T47D (cell line): Measurements from ENCODE around the gene TSPAN9.

Experiments used
- DNase-seq, 2 experiments: peaks; one replicate each; pipeline versions ENCODE4 v3.0.0 to v3.0.0-alpha.2; 2011 to 2012; ENCODE audit warnings: low read depth in 1 of 2, low spot score in 1 of 2
- JUND ChIP-seq: IDR thresholded peaks from 2 replicates; pipeline ENCODE4 v1.6.1; 2012; ENCODE audit warnings: low read depth
- in situ Hi-C: cut with HindIII; loops from 2 replicates; pipeline ENCODE4 v1.10.0; 2016; ENCODE audit warnings: low sequenced_read_pairs, low pct_unique_long_range_greater_than_20kb

Gene TSPAN9

DNA sequence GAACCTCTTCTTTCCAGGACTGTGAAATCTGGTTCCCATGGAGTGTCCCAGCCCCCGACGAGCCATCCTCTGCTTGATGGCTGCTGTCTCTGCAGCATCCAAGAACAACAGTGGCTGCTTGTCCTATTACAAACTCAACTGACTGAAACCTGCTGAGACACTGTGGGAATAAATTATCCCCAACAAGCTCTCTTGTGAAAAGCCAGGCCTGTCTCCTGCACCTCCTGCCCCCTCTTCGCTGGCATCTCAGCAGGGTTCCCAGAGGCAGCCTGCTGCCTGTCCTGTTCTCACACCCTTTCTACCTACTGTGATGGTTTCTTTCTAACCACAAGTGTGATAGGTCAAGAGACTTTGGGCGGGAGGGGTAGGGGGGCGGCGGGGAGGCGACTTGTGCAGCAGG lies 180.2 kb downstream of the TSPAN9 start:
- in situ Hi-C loops: no loop called here
- no peak for TF ChIP-seq JUND
- no peak for DNase-seq

DNA sequence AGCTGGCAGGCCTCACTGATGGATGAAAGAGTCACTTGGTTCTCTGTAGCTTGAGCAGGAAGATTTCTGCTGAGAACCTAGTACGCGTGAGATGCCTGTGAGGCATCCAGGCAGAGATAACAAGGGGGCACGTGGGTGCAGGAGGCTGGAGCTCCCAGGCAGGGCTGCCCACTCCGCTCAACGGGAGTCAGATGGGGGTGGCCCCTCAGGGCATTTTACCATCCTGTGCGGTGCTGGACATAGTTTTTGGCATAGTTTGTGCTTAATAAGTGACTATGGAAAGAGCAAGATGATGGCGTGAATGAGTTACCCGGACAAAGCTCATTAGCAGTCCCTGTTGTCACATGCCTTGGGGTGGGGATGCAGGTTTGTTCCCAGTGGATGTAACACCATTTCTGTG lies 182.8 kb downstream of the TSPAN9 start:
- TF ChIP-seq JUND: no peak
- in situ Hi-C loops: no loop called here

DNA sequence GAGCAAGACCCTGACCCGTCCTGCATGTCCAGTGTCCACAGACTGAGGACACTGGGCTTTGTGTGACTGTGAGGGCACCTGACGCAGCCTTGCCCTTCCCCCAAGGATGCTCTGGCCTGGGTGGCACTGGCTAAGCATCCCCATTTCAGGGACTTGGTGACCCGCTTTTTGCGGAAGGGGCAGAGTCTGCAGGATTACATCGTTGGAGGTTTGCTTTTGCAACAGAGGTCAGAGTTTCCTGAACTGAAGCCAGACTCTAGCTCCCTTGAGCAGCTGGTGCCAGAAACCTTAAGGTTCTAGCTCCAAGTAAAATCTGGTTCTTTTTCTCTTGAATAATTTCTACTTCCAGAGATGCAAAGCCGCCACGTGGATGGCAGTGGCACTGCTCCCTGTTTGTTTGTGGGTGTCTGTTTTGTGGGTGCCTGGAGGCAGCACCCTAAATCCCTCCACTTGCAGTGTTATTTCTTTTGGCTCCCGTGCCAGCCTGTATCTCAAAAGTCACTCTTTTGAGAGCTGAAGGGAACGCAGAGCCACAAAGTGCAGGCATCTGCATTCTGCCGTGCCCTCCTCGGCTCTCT lies 184.7 kb downstream of the TSPAN9 start:
- TF ChIP-seq JUND: no peak
- no peak for DNase-seq
- in situ Hi-C loops: no loop called here

More for the DNA sequence above, 182.8 kb downstream of the TSPAN9 start:
- DNase-seq: no peak

DNA sequence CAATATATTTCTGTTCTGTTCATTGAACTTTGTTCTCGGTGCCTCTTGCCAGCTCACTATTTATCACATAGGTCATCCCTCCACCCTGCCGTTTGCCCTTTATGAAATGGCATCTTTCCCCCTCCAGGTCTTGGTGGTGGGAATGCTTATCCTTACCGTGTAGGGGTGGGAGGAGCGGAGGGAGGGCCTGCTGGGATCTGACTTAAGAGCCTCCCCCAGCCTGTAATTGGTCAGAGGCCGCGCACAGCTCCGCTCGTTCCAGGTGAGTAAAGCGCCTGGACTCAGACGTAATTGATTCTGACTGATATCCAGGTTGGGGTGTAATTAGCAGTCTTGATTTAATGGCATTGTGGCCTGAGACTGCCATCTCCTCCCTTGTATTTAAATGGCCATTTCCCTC lies 185.3 kb downstream of the TSPAN9 start:
- DNase-seq: no peak
- in situ Hi-C loops: no loop called here
- no peak for TF ChIP-seq JUND

DNA sequence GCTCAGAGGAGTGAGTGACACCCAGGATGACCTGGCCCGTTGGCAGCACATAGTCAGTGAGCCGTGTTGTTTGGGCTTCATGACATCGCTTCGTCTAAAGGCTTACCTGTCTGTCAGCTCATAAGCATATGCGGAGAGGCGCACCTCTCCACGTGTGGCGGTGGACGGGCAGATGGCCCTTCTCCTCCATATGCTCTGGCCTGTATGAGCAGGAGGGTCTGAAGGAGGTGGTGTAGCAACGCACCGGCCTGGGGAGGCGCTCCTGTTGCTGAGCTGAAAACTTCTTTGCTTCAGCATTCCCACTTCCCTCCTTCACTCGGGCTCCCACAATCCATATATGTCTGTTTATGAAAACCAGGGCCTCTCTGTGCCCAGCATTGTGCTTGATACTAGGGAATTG lies 186.1 kb downstream of the TSPAN9 start:
- no peak for DNase-seq
- in situ Hi-C loops: no loop called here
- no peak for TF ChIP-seq JUND

DNA sequence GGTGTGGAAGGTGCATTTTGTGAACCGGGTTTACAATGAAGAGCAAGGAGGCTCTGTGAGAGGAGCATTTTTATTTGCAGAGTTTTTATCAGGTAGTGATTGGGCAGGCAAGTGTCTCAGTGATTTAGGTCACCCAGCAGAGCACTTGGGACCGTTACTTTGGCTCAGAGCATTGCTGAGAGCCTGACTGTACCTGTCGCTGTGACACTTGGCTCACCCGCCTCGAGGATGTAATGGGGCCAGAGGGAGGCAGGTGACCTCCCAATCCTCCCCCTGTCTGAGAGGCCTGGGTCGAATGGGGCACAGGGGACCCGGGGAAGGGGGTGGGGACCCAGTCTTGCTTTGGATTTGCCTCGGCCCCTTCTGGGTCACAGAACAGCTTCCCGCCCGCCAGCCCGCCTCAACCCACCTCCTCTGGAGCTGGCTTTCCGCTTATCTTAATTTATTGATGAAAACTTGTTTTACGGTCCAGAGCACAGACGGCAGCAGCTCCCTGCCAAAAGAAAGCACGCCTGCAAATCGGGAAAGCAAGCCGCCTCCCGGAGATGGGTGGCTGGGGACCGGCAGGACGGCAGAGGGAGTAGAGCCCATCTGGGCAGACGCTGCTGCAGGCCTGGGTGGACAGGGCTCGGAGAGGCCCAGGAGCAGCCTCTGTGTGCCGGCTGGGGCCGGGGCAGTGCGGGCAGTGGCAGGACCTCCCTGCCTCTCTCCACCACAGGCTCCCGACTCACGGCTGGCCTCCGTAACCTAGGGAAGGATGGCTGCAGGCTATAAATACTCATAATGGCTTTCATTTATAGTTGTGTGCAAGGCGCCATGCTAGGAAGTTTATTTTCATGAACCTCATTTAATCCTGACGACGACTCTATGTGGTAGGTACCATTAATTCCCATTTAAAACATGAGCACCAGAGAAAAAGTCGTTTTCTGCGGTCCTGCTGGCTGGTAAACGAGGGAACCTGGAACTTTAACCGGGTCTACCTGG lies 187.1 kb downstream of the TSPAN9 start:
- in situ Hi-C loops: no loop called here
- no peak for TF ChIP-seq JUND
- no peak for DNase-seq

DNA sequence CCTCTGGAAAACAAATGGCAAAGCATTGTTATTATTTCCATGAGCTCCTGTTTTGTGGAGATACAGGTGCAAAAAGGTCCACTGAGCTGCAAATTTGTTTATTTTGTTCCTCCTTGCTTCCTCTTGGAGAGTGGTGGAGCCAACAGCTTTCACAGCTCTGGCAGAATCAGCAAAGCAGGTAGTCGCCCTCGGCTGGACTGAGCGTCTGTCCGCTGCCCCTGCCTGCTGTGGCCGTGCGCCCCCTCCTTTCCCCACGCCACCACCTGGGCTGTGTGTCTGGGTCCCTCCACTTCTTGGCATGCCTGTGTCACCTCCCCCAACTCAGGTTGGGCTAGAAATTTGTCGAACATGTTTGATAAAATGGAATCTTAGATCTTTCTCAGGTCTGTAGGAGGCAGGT lies 188.2 kb downstream of the TSPAN9 start:
- TF ChIP-seq JUND: no peak
- in situ Hi-C loops: no loop called here
- no peak for DNase-seq

DNA sequence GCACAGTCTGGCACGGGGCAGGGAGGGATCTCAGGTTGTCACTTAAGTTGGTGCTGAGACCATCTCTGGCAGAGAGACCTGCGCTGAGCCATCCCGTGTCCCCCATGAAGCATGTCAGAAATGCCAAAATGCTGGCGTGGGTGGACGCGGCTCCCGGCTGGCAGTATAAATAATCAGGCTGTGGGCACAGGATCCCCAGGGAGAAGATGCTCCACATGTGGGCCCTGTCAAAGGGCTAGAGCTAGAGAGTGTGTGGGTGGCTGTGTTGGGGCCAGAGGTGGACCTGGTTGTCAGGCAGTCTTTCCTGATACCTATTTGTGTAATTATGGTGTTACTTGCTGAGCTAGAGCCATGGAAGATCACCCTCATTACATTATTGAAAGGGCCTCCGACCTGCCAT lies 189.5 kb downstream of the TSPAN9 start:
- in situ Hi-C loops: no loop called here
- TF ChIP-seq JUND: no peak
- DNase-seq: no peak

DNA sequence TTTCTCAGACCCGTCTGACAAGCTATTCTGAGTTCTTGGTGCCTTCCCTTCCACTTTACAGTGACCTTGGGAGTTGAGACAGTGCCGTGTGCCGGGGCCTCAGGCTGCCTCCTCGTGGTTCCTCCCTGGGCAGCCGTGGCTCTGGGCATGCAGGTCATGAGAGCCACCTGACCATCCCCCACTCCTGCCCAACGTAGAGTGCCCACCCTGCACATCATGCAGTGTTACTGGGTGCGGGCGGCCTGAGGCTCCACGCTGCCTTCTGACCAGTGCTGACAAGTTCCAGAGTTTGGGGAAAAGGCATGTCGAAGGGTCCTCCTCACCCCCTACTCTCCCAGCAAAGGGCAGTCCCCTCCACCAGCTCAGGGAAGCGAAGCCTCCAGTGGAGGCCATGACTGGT lies 190.5 kb downstream of the TSPAN9 start:
- peak in 1 of 2 experiments; percentile 40 for DNase-seq
- in situ Hi-C loops: no loop called here
- no peak for TF ChIP-seq JUND

DNA sequence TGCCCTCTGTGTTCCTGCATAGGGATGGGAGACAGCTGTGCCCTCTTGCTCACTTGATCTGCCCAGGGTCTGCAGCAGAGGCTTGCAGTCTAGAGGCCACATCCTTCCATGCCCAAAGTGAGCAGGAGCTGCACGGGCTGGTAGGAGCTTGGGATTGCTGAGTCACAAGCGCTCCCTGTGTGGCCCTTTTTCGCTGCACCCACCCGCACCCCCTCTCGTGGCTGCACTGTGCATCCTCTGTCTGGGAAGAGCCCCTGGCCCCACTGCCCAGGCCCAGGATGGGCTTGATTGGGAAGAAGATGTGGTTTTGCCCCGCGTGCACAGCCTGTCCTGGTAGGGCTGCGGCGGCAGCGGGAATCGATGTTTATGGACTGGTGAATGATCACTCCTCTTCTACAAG lies 192.4 kb downstream of the TSPAN9 start:
- no peak for DNase-seq
- in situ Hi-C loops: no loop called here
- no peak for TF ChIP-seq JUND

DNA sequence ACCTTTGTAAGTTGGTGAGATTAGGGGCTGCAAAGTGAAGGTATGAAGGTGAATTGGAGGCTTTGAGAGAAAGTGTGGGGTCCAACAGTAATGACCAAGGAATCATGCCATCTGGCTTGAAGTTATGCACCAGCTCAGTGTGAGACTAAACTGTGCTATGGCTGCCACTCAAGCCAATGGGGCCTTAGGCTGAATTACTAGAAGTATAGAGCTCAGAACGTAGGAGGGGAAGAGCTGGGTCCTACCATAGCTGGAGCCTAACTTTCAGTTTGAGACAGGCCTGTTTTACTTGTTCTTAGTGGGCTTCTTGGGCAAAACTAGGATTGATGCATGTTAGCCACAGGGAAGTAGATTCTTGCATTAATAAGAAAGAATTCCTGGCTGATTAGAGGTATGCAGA lies 194.0 kb downstream of the TSPAN9 start:
- DNase-seq: no peak
- no peak for TF ChIP-seq JUND
- in situ Hi-C loops: no loop called here

DNA sequence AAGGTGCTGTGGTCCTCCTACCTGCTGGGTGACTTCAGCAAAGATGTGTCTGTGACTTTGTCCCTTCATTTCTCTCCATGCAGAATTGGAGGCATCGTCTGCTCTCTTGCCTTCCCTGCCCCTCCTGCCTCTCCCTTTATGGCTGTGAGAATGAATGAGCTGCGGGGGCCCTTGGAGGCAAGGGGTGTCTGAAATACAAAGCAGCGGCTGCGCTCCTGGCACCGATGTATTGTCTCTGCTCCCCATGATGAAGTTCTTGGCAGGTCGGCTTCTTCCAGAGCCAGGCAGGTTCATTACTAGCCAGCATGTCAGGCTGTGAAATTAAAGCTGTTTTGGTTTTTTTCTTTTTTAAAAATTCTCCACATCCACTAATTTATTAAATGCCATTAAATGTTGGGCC lies 194.5 kb downstream of the TSPAN9 start:
- DNase-seq: no peak
- no peak for TF ChIP-seq JUND

DNA sequence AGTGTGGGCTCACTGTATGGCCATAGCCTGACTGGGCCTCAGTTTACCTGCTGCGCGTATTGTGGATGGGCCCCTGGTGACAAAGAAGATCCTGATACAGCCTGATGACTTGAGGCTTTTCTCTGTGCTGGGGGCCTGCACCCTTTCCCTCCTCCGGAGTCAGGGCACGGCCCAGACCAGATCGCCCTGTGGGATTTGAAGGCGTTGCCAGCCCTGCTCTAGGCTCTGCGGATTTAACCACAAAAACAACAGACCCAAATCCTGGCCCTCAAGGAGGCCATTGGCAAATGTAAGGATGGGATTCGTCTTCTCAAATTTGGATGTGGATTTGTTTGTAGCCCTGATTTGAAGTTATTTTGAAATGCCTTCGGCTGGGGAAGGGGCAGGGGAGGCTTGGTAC lies 195.8 kb downstream of the TSPAN9 start:
- no peak for TF ChIP-seq JUND
- DNase-seq: no peak
- in situ Hi-C loops: no loop called here

More for the DNA sequence above, 194.5 kb downstream of the TSPAN9 start:
- in situ Hi-C loops: no loop called here
